ENCODE measurements around the gene CCDC88A. TPM values are rescaled to one million over a fixed set of nuclear protein-coding genes. Genes with fewer than 3 reads are reported as not detected.

CCDC88A gene
- total and polyA plus RNA-seq, 2 donors from 2014 or later, result 8.2 to 47.6 TPM

DNA sequence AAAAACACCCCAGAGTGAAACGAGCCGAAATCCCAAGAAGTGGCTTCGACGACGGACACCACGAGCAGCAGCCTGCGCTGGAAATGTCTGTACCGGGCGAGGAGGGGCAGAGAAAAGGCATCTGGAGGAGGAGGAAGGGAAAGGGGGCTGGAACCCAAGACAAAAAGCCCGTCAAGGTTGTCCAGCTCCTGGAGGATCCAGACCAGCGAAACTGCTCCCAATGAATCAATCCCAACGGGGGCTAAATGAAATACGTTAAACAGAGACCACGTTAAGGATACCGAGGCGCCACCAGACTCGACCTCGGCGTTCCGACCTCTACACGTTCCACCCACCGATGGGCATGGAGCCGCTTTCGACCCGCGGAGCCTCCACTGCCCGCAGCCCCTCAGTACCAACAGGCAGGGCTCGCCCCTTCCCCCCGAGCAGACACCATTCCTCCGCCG is 400 bp downstream of the CCDC88A start:
- TF ChIP-seq, protein P1, sequence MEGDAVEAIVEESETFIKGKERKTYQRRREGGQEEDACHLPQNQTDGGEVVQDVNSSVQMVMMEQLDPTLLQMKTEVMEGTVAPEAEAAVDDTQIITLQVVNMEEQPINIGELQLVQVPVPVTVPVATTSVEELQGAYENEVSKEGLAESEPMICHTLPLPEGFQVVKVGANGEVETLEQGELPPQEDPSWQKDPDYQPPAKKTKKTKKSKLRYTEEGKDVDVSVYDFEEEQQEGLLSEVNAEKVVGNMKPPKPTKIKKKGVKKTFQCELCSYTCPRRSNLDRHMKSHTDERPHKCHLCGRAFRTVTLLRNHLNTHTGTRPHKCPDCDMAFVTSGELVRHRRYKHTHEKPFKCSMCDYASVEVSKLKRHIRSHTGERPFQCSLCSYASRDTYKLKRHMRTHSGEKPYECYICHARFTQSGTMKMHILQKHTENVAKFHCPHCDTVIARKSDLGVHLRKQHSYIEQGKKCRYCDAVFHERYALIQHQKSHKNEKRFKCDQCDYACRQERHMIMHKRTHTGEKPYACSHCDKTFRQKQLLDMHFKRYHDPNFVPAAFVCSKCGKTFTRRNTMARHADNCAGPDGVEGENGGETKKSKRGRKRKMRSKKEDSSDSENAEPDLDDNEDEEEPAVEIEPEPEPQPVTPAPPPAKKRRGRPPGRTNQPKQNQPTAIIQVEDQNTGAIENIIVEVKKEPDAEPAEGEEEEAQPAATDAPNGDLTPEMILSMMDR (IDR thresholded peaks at IDR 0.05; ENCODE audit: borderline replicate concordance, extremely low read depth, insufficient read depth), result no peak
- H3K27me3 ChIP-seq (ENCODE audit: control insufficient read depth, insufficient read depth, low read length), result no peaks in the 10 kb centered on the region
- no peak for FAIRE-seq
- H3K27ac ChIP-seq (ENCODE audit: low read depth in 2 of 2, low read length in 2 of 2), result peak overlapping the region; percentile 68 to 77
- H3K9ac ChIP-seq (ENCODE audit: low read length in 3 of 3), result peak overlapping the region; percentile 64 to 82 (median 78)
- H3K9me3 ChIP-seq (ENCODE audit: control insufficient read depth in 2 of 3, insufficient read depth in 1 of 3, low read length in 3 of 3), result no peaks in the 10 kb centered on the region
- H3K4me1 ChIP-seq (ENCODE audit: control insufficient read depth in 2 of 3, insufficient read depth in 2 of 3, low read depth in 1 of 3, low read length in 3 of 3), result no peaks in the 10 kb centered on the region
- no peaks in the 10 kb centered on the region for H3K36me3 ChIP-seq (ENCODE audit: control insufficient read depth in 2 of 3, insufficient read depth in 3 of 3, low read length in 3 of 3)
- DNase-seq, result peak in 2 of 5 donors; percentile 67 to 73
- intact Hi-C loops (cut with DNase I), result no loop called here
- H3K4me3 ChIP-seq (ENCODE audit: low read length in 3 of 3), result peak overlapping the region; percentile 88 to 93 (median 91)

DNA sequence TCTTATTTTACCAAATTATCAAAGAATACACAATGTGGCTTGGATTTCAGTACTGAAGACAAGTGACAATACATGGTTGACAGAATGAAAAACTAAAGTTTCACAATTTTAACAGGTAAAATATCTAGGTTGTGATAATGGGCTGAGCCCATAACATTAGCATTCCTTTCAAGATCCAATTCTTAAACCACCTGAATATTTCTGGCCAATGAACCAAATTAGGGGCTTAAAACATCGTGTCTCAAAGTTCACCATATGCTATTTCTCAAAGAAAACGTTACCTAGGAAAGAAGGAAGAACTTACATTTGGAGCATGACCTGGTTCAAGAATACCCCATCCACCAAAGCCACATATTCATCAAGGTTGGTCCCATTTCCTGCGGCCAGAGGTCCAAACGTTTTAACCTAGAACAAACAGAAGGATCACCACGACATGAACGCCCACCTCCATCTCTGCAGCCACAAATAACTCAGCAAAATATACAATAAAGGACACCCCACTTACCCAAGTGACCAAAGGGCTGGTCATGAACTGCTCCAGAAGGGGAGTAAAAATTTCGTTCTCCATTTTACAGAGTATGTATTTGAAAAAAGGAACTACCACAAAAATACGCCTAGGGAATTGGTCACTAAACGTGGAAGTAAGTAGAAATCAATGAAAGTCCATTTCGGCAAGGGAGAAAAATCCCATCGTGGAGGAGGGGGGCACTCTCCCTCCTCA is 984 bp downstream of the CCDC88A start:
- Histone ChIP-seq H3K27ac (ENCODE audit: low read depth in 2 of 2, low read length in 2 of 2) (peak overlapping the region; percentile 12 to 68), H3K27me3 (ENCODE audit: control insufficient read depth, insufficient read depth, low read length) (no peaks in the 10 kb centered on the region)

DNA sequence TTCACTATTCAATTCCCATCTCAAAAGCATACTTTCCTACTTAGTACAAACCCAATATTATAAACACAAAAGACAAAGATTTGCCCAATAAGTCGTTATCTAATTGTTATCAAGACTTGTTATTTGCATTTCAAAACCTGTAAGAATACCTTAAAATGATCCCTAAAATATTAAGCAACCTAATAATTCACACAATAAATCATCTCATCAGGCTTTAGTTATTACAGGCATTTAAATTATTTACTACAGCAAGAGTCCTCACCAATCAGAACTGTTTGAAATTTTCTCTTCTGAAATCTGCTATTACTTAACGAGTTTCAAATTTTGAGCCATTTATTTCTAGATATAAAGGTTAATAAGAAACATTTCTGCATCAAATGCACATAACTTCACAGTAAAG is 1.6 kb downstream of the CCDC88A start:
- intact Hi-C loops (cut with DNase I), result no loop called here
- no peaks in the 10 kb centered on the region for H3K4me1 ChIP-seq (ENCODE audit: control insufficient read depth in 2 of 3, insufficient read depth in 2 of 3, low read depth in 1 of 3, low read length in 3 of 3)
- no peak overlapping the region for H3K9ac ChIP-seq (ENCODE audit: low read length in 3 of 3)
- FAIRE-seq (no peak), DNase-seq (no peak)
- TF ChIP-seq, protein P1 (IDR thresholded peaks at IDR 0.05; ENCODE audit: borderline replicate concordance, extremely low read depth, insufficient read depth), result no peak
- H3K4me3 ChIP-seq (ENCODE audit: low read length in 3 of 3), result peak overlapping the region in 2 of 3 donors; percentile 88 to 93
- H3K36me3 ChIP-seq (ENCODE audit: control insufficient read depth in 2 of 3, insufficient read depth in 3 of 3, low read length in 3 of 3), result no peaks in the 10 kb centered on the region
- H3K9me3 ChIP-seq (ENCODE audit: control insufficient read depth in 2 of 3, insufficient read depth in 1 of 3, low read length in 3 of 3), result no peaks in the 10 kb centered on the region
- H3K27ac ChIP-seq (ENCODE audit: low read depth in 2 of 2, low read length in 2 of 2), result no peak overlapping the region
- no peaks in the 10 kb centered on the region for H3K27me3 ChIP-seq (ENCODE audit: control insufficient read depth, insufficient read depth, low read length)

More for the DNA sequence above, 984 bp downstream of the CCDC88A start:
- intact Hi-C loops (cut with DNase I), result no loop called here
- Histone ChIP-seq H3K9me3 (ENCODE audit: control insufficient read depth in 2 of 3, insufficient read depth in 1 of 3, low read length in 3 of 3) (no peaks in the 10 kb centered on the region), H3K4me1 (ENCODE audit: control insufficient read depth in 2 of 3, insufficient read depth in 2 of 3, low read depth in 1 of 3, low read length in 3 of 3) (no peaks in the 10 kb centered on the region), H3K4me3 (ENCODE audit: low read length in 3 of 3) (peak overlapping the region; percentile 88 to 93 (median 91)), H3K36me3 (ENCODE audit: control insufficient read depth in 2 of 3, insufficient read depth in 3 of 3, low read length in 3 of 3) (no peaks in the 10 kb centered on the region), H3K9ac (ENCODE audit: low read length in 3 of 3) (peak overlapping the region; percentile 64 to 82 (median 78))
- FAIRE-seq (no peak), DNase-seq (peak in 2 of 5 donors; percentile 27 to 47)
- TF ChIP-seq, protein P1 (IDR thresholded peaks at IDR 0.05; ENCODE audit: borderline replicate concordance, extremely low read depth, insufficient read depth), result no peak
